Hepatocyte (in vitro differentiated cells): Measurements from ENCODE around the gene ZNF385B.

Source experiments
- CTCF ChIP-seq: fragments of 200-600 bp; sonication (generic); IDR thresholded peaks from 2 replicates; pipeline ENCODE4 v1.5.1; 2016; ENCODE audit warnings: antibody characterized with exemption, mild to moderate bottlenecking; ENCODE audit not compliant: poor library complexity
- EZH2 ChIP-seq: fragments of 200-600 bp; sonication (generic); IDR thresholded peaks from 2 replicates; pipeline ENCODE4 v1.6.1; 2016; ENCODE audit warnings: antibody characterized with exemption, mild to moderate bottlenecking, borderline replicate concordance
- EZH2phosphoT487 ChIP-seq: fragments of 200-600 bp; sonication (generic); IDR thresholded peaks from one replicate; pipeline ENCODE4 v1.6.1; 2018; ENCODE audit warnings: antibody characterized with exemption, mild to moderate bottlenecking, low read depth, moderate library complexity; ENCODE audit not compliant: unreplicated experiment, severe bottlenecking

GRCh38 chr2:179569831-179570233 lies 291.6 kb downstream of the ZNF385B start:
- TF ChIP-seq CTCF (no peak), EZH2phosphoT487 (no peak), EZH2 (no peak)
